Measurements from ENCODE around the gene SCNM1. TPM values are rescaled to one million over a fixed set of nuclear protein-coding genes. Genes with fewer than 3 reads are reported as not detected.

The SCNM1 gene
- polyA plus RNA-seq, 1 experiment: 24.9 TPM

- no peak overlapping the region for H3K4me3 ChIP-seq (ENCODE audit: low read depth, low read length)
- H3K9me3 ChIP-seq (ENCODE audit: control insufficient read depth, insufficient read depth, low read length): peaks cover 5% of the 10 kb centered on the region; the same call in 1 of the 2 replicates
- DNase-seq (ENCODE audit: low read depth, low spot score): no peak
- peaks cover 10% of the 10 kb centered on the region for H3K27me3 ChIP-seq (ENCODE audit: control insufficient read depth, insufficient read depth, low read length)
- POLR2A ChIA-PET: interaction anchor here (1.0 kb wide), 1 partner anchor 12 kb away, joined by 3 read pairs; no protein-coding TSS in a partner anchor
- no peak for TF ChIP-seq CTCF (IDR thresholded peaks at IDR 0.05; ENCODE audit: low read depth, low read length)
- peak overlapping the region; percentile 21 for H3K27ac ChIP-seq (ENCODE audit: low read depth, low read length)
- CTCF ChIA-PET: interaction anchor here (2.5 kb wide), 1 partner anchor 35 kb away, joined by 18 read pairs; no protein-coding TSS in a partner anchor
Measured at GRCh38 chr1:151134991-151135390, 31.0 kb upstream of the SCNM1 start.

GRCh38 chr1:151135433-151136385, 30.2 kb upstream of the SCNM1 start:
- no peak for DNase-seq (ENCODE audit: low read depth, low spot score)
- no peak overlapping the region for H3K4me3 ChIP-seq (ENCODE audit: low read depth, low read length)
- peaks cover 7% of the 10 kb centered on the region for H3K27me3 ChIP-seq (ENCODE audit: control insufficient read depth, insufficient read depth, low read length)
- H3K27ac ChIP-seq (ENCODE audit: low read depth, low read length): no peak overlapping the region
- H3K9me3 ChIP-seq (ENCODE audit: control insufficient read depth, insufficient read depth, low read length): peaks cover 5% of the 10 kb centered on the region; the same call in 1 of the 2 replicates
- ChIA-PET POLR2A (interaction anchor here (1.0 kb wide), 1 partner anchor 11 kb away, joined by 3 read pairs; no protein-coding TSS in a partner anchor), CTCF (interaction anchor here (2.5 kb wide), 1 partner anchor 36 kb away, joined by 18 read pairs; no protein-coding TSS in a partner anchor)
- TF ChIP-seq CTCF (IDR thresholded peaks at IDR 0.05; ENCODE audit: low read depth, low read length): no peak

- no peak for DNase-seq (ENCODE audit: low read depth, low spot score)
- ChIA-PET POLR2A (interaction anchor here (0.6 kb wide), 1 partner anchor 37 kb away, joined by 3 read pairs; no protein-coding TSS in a partner anchor), CTCF (interaction anchor here (1.7 kb wide), 1 partner anchor 38 kb away, joined by 3 read pairs; no protein-coding TSS in a partner anchor)
- H3K27ac ChIP-seq (ENCODE audit: low read depth, low read length): no peak overlapping the region
- no peaks in the 10 kb centered on the region; the same call in 1 of the 2 replicates for H3K9me3 ChIP-seq (ENCODE audit: control insufficient read depth, insufficient read depth, low read length)
- TF ChIP-seq CTCF (IDR thresholded peaks at IDR 0.05; ENCODE audit: low read depth, low read length): no peak
- H3K4me3 ChIP-seq (ENCODE audit: low read depth, low read length): no peak overlapping the region
- H3K27me3 ChIP-seq (ENCODE audit: control insufficient read depth, insufficient read depth, low read length): no peaks in the 10 kb centered on the region
Measured at GRCh38 chr1:151137789-151138188, 28.2 kb upstream of the SCNM1 start.

GRCh38 chr1:151142411-151143056, 23.4 kb upstream of the SCNM1 start:
- H3K4me3 ChIP-seq (ENCODE audit: low read depth, low read length): no peak overlapping the region
- DNase-seq (ENCODE audit: low read depth, low spot score): no peak
- no peaks in the 10 kb centered on the region for H3K27me3 ChIP-seq (ENCODE audit: control insufficient read depth, insufficient read depth, low read length)
- no peak overlapping the region for H3K27ac ChIP-seq (ENCODE audit: low read depth, low read length)
- ChIA-PET POLR2A (no interaction called here), CTCF (interaction anchor here (0.6 kb wide), 1 partner anchor 13 kb away, joined by 5 read pairs; no protein-coding TSS in a partner anchor)
- H3K9me3 ChIP-seq (ENCODE audit: control insufficient read depth, insufficient read depth, low read length): peaks cover 2% of the 10 kb centered on the region; the same call in 1 of the 2 replicates
- TF ChIP-seq CTCF (IDR thresholded peaks at IDR 0.05; ENCODE audit: low read depth, low read length): no peak

All from AG04450 (cell line).